Endothelial cell of umbilical vein (primary cell): ENCODE results near the gene DMD. TPM values are rescaled to one million over a fixed set of nuclear protein-coding genes. Genes with fewer than 3 reads are reported as not detected.

ENCODE experiments used
- BruUV-seq: library from RNA; stranded (reverse); fragments of 400-500 nt; replicated peaks from 2 replicates; lab custom pipeline; 2021; lab: Mats Ljungman, UMichigan
- CTCF ChIA-PET: fragments of 300-600, 350-600 bp; sonication (Branson Sonifier 250); formaldehyde crosslinking; loops from one replicate; lab custom pipeline; 2021; ENCODE audit warnings: antibody characterized with exemption, inconsistent platforms; lab: Charles Lee
- POLR2A ChIA-PET: fragments of 300-600, 350-600 bp; sonication (Branson Sonifier 250); formaldehyde crosslinking; loops from one replicate; lab custom pipeline; 2021; ENCODE audit warnings: antibody characterized with exemption, inconsistent platforms; lab: Charles Lee
- DNase-seq: peaks from one replicate; pipeline ENCODE4 v3.0.0-alpha.2; 2011; ENCODE audit warnings: low read depth, low spot score
- FAIRE-seq: peaks from 2 replicates; lab custom pipeline; 2011; peaks lifted over from hg19 to GRCh38; lab: Jason Lieb, UNC
- H2AFZ ChIP-seq: 2 replicates; pipeline ENCODE4 v1.6.0; 2012; ENCODE audit warnings: low read depth, low read length, control low read depth, inconsistent platforms
- H3K27ac ChIP-seq: 2 replicates; pipeline ENCODE4 v1.5.1; 2011; ENCODE audit warnings: low read depth, mild to moderate bottlenecking, control low read depth, low read length, moderate library complexity; ENCODE audit not compliant: insufficient read depth
- H3K27me3 ChIP-seq, 2 experiments: 2 replicates each; pipeline versions ENCODE4 v1.6.0 to v1.6.1; 2011; ENCODE audit warnings: low read length in 2 of 2, mixed read lengths in 1 of 2; ENCODE audit not compliant: control insufficient read depth in 2 of 2, insufficient read depth in 2 of 2
- H3K36me3 ChIP-seq, 2 experiments: 2 replicates in 1 of 2; 3 replicates in 1 of 2; pipeline ENCODE4 v1.5.1; 2011; ENCODE audit warnings: low read length in 2 of 2, mild to moderate bottlenecking in 1 of 2, moderate library complexity in 1 of 2; ENCODE audit not compliant: control insufficient read depth in 2 of 2, insufficient read depth in 2 of 2; ENCODE audit errors: extremely low read depth in 1 of 2
- H3K4me1 ChIP-seq: 3 replicates; pipeline ENCODE4 v1.5.1; 2011; ENCODE audit warnings: mild to moderate bottlenecking, low read length; ENCODE audit not compliant: control insufficient read depth, insufficient read depth; ENCODE audit errors: extremely low read depth
- H3K4me2 ChIP-seq: 2 replicates; pipeline ENCODE4 v1.6.1; 2011; ENCODE audit warnings: low read length, control low read depth, mixed read lengths; ENCODE audit not compliant: insufficient read depth
- H3K4me3 ChIP-seq, 3 experiments: fragments of 200-600 bp in 1 of 3; sonication (generic), shearing (Covaris generic) in 1 of 3; replicated peaks in 1 of 3; 2 replicates each; pipeline ENCODE4 v1.5.1; 2011 to 2016; ENCODE audit warnings: control low read depth in 3 of 3, low read length in 3 of 3, mild to moderate bottlenecking in 2 of 3, inconsistent platforms in 1 of 3, low read depth in 1 of 3, moderate library complexity in 1 of 3; ENCODE audit not compliant: insufficient read depth in 1 of 3
- H3K79me2 ChIP-seq: 2 replicates; pipeline ENCODE4 v1.6.0; 2012; ENCODE audit warnings: low read length, inconsistent platforms; ENCODE audit not compliant: control insufficient read depth, insufficient read depth
- H3K9ac ChIP-seq: replicated peaks from 2 replicates; pipeline ENCODE3; 2011; ENCODE audit warnings: low read length, control low read depth; ENCODE audit not compliant: insufficient read depth; ENCODE audit errors: extremely low read depth
- H3K9me1 ChIP-seq: replicated peaks from 3 replicates; pipeline ENCODE4 v1.6.0; 2011; ENCODE audit warnings: mild to moderate bottlenecking, low read length; ENCODE audit not compliant: control insufficient read depth, insufficient read depth; ENCODE audit errors: extremely low read depth
- H3K9me3 ChIP-seq: replicated peaks from 2 replicates; pipeline ENCODE4 v1.5.1; 2012; ENCODE audit warnings: low read length, inconsistent platforms; ENCODE audit not compliant: control insufficient read depth, insufficient read depth
- H4K20me1 ChIP-seq: replicated peaks from 2 replicates; pipeline ENCODE3; 2011; ENCODE audit warnings: mild to moderate bottlenecking, low read length; ENCODE audit not compliant: control insufficient read depth, insufficient read depth; ENCODE audit errors: extremely low read depth
- CTCF ChIP-seq, 2 donors: IDR thresholded peaks; 1 replicate in 1 of 2; 2 replicates in 1 of 2; pipeline ENCODE4 v1.5.1; 2011; ENCODE audit warnings: low read length in 2 of 2, mild to moderate bottlenecking in 2 of 2, moderate library complexity in 2 of 2, control low read depth in 1 of 2, inconsistent platforms in 1 of 2, low read depth in 1 of 2; ENCODE audit not compliant: insufficient read depth in 1 of 2; ENCODE audit errors: extremely low read depth in 1 of 2
- EZH2 ChIP-seq: IDR thresholded peaks from 2 replicates; pipeline ENCODE4 v1.6.1; 2012; ENCODE audit warnings: borderline replicate concordance, low read depth, mild to moderate bottlenecking, moderate library complexity, low read length, inconsistent platforms; ENCODE audit not compliant: severe bottlenecking
- FOS ChIP-seq: IDR thresholded peaks from 2 replicates; pipeline ENCODE4 v1.6.1; 2011; ENCODE audit warnings: mild to moderate bottlenecking, low read length, moderate library complexity, borderline replicate concordance; ENCODE audit not compliant: insufficient read depth
- GATA2 ChIP-seq: IDR thresholded peaks from 2 replicates; pipeline ENCODE4 v1.7.0; 2011; ENCODE audit warnings: low read depth, mild to moderate bottlenecking, moderate library complexity, mixed read lengths, low read length; ENCODE audit not compliant: insufficient read length, insufficient read depth
- JUN ChIP-seq: IDR thresholded peaks from 2 replicates; pipeline ENCODE4 v1.6.1; 2011; ENCODE audit warnings: borderline replicate concordance, low read depth; ENCODE audit not compliant: insufficient read length, insufficient read depth
- MYC ChIP-seq: IDR thresholded peaks from one replicate; pipeline ENCODE4 v1.6.1; 2011; ENCODE audit warnings: mild to moderate bottlenecking, low read depth, low read length
- POLR2A ChIP-seq: IDR thresholded peaks from 2 replicates; pipeline ENCODE4 v1.6.1; 2012; ENCODE audit warnings: low read depth, mild to moderate bottlenecking, control low read depth, low read length
- POLR2AphosphoS5 ChIP-seq: IDR thresholded peaks from 2 replicates; pipeline ENCODE4 v1.6.1; 2012; ENCODE audit warnings: low read depth, mild to moderate bottlenecking, control low read depth, low read length, moderate library complexity; ENCODE audit not compliant: insufficient read depth
- dilution Hi-C: fragments of 300-500 bp; cut with MboI; formaldehyde crosslinking; loops from one replicate; pipeline ENCODE4 v1.15.0; 2019; ENCODE audit warnings: low sequenced_read_pairs; ENCODE audit not compliant: extremely low pct_ligation_motif_present
- intact Hi-C: fragments of 100-400 bp; cut with micrococcal nuclease; formaldehyde crosslinking; loops from one replicate; pipeline ENCODE4 v1.10.0; 2022
- polyA plus RNA-seq, 4 experiments: library from polyadenylated mRNA; depleted of rRNA in 3 of 4; stranded (reverse) in 3 of 4; unstranded in 1 of 4; fragments of >200 nt; gene quantifications; 2 replicates each; pipeline versions ENCODE4 v1.2.1 to v1.2.3, GENCODE V29; 2011 to 2012; ENCODE audit warnings: missing spikeins in 1 of 4
- total RNA-seq: library from RNA; stranded (reverse); gene quantifications from 2 replicates; pipeline ENCODE4 v1.2.3, GENCODE V29; 2021
- TF ChIP-seq, protein P1 (sequence below): IDR thresholded peaks from 2 replicates; pipeline ENCODE4 v1.6.1; 2011; ENCODE audit not compliant: insufficient read depth, insufficient read length

The DMD gene
- total and polyA plus RNA-seq, 2 donors (not counting 3 experiments of a cell fraction or from before 2014, with no cell fraction given): 7.3 to 9.0 TPM

DNA sequence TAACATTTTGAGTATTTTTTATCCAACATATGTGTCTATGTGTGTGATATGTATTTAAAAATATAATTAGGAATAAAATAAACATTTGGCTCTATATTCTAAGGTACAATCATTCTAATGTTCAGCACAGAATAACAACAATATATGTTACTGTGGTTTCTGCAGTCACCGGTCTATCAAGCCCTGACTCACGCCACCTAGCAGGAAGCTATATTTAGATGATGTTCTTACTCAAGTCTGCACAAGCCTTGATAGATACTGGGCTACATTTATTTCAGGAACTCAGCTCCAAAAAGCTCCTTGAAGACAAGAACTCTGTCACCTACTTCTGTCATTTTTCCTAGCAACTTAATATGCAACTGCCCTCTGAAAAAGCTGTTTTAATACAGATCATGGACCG lies 1987.5 kb downstream of the DMD start:
- no peaks in the 10 kb centered on the region for H4K20me1 ChIP-seq
- H3K79me2 ChIP-seq: no peaks in the 10 kb centered on the region
- TF ChIP-seq POLR2AphosphoS5 (no peak), FOS (peak; percentile 20)
- dilution Hi-C loops (no loop called here), intact Hi-C loops (loop anchor here (5.0 kb wide), 1 partner anchor 108 kb away; no protein-coding TSS in a partner anchor)
- BruUV-seq: no TSS peak
- no peak for FAIRE-seq
- H3K9me1 ChIP-seq: no peaks in the 10 kb centered on the region
- no peak overlapping the region for H3K9ac ChIP-seq
- POLR2A ChIA-PET: no interaction called here
- H3K27me3 ChIP-seq: no peaks in the 10 kb centered on the region
- peak overlapping the region; percentile 48 for H3K27ac ChIP-seq
- H3K4me1 ChIP-seq: peaks cover 20% of the 10 kb centered on the region
- no peak overlapping the region for H2AFZ ChIP-seq
- H3K9me3 ChIP-seq: no peaks in the 10 kb centered on the region
- no peaks in the 10 kb centered on the region for H3K36me3 ChIP-seq
- H3K4me2 ChIP-seq: no peak overlapping the region
- CTCF ChIA-PET: interaction anchor here (1.0 to 1.8 kb wide), 6 partner anchors 9 to 434 kb away, joined by 3 to 6 read pairs (median 3); no protein-coding TSS in a partner anchor
- no peak overlapping the region for H3K4me3 ChIP-seq
- peak; percentile 36 for DNase-seq

- Histone ChIP-seq H2AFZ (no peak overlapping the region), H3K4me1 (peaks cover 21% of the 10 kb centered on the region), H3K9me1 (no peaks in the 10 kb centered on the region), H3K9me3 (no peaks in the 10 kb centered on the region), H3K36me3 (no peaks in the 10 kb centered on the region), H3K4me2 (no peak overlapping the region), H3K27ac (no peak overlapping the region), H3K9ac (no peak overlapping the region), H4K20me1 (no peaks in the 10 kb centered on the region), H3K4me3 (no peak overlapping the region), H3K27me3 (no peaks in the 10 kb centered on the region), H3K79me2 (no peaks in the 10 kb centered on the region)
- BruUV-seq: no TSS peak
- no peak for DNase-seq
- intact Hi-C loops (loop anchor here (5.0 kb wide), 1 partner anchor 109 kb away; no protein-coding TSS in a partner anchor), dilution Hi-C loops (no loop called here)
- no peak for FAIRE-seq
- ChIA-PET POLR2A (no interaction called here), CTCF (interaction anchor here (1.2 kb wide), 2 partner anchors 9 to 12 kb away, joined by 3 to 5 read pairs; no protein-coding TSS in a partner anchor)
- TF ChIP-seq CTCF (IDR thresholded peaks at IDR 0.05; ENCODE audit: extremely low read depth in 1 of 2, insufficient read depth in 1 of 2, low read depth in 1 of 2, low read length in 2 of 2) (no peak), MYC (no peak), POLR2AphosphoS5 (no peak), POLR2A (no peak), FOS (no peak), GATA2 (no peak), JUN (no peak), EZH2 (no peak)
- TF ChIP-seq, protein P1, sequence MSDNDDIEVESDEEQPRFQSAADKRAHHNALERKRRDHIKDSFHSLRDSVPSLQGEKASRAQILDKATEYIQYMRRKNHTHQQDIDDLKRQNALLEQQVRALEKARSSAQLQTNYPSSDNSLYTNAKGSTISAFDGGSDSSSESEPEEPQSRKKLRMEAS: no peak
Measured at GRCh38 chrX:31222946-31223345, 1988.4 kb downstream of the DMD start.
